Amniotic stem cell (primary cell): ENCODE results near the gene PLCB1.
A peak's percentile ranks its signal among the peaks of the same experiment; 100 is the strongest.

Experiments
- DNase-seq: peaks from one replicate; lab custom pipeline; 2025; lab: John Stamatoyannopoulos, UW

PLCB1 gene

GRCh38 chr20:8722277-8722928 is 590.3 kb downstream of the PLCB1 start:
- peak; percentile 25 for DNase-seq

DNA sequence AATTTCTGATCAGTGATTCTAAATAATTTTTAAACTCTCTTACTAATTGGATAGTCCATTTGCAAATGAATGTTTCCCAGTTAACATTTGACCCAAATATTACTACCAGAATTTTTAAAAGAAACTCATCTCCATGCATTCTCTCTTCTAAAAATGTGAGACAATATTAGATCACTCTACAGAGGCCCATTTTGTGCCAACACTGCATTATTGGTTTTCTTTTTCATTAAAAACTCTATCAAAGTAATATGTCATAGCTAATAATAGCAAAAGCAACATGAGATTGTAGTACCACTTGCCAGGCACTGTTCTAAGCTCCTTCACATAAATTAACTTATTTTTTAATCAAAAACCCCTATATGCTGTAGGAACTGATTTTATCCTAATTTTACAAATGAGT is 591.2 kb downstream of the PLCB1 start:
- DNase-seq = no peak

- DNase-seq = no peak
Observed at GRCh38 chr20:8724884-8725283, 592.8 kb downstream of the PLCB1 start.

- no peak for DNase-seq
Observed at GRCh38 chr20:8726460-8726859, 594.4 kb downstream of the PLCB1 start.

GRCh38 chr20:8735014-8735413 is 602.9 kb downstream of the PLCB1 start:
- no peak for DNase-seq

DNA sequence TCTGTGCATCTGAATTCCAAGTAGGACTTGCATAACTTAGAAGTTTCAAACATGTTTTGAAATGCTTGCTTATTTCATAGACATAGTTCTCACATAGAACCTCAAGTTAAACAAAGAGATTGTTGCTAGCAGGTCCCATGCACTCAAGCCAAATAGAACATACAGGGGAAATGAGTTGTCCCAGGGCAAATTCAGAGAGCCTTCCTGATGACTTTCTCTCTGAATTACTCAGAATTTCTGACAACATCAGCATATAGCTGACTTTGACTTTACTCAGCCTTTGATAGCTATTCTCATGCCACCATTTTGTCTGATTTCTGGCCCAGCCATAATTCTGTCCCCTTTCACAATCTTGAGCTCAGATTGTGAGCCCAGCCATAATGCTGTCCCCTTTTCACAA is 603.6 kb downstream of the PLCB1 start:
- no peak for DNase-seq

- DNase-seq = no peak
Observed at GRCh38 chr20:8740265-8740664, 608.2 kb downstream of the PLCB1 start.

DNA sequence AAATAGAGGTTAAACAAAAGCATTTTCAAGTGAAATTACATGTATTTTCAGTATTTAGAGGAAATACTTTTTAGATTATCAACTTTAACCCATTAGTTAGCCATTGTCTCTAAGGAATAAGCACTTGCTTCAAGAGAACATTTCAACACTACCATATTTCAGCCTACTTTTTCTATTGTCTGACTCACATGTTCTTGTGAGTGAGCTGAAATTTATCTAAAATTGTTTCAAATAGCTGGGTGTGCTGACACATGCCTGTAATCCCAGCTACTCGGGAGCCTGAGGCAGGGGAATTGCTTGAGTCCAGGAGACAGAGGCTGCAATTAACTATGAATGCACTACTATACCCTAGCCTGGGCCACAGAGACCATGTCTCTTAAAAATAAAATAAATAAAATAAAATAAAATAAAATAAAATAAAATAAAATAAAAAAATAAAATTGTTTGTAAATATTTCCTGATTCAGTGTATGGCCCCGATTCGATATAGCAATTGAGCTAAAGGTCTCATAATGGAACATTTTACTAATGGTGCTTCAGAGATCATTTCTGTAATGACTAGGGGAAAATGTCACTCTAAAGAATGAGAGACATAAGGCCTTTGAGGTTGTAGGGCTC is 612.3 kb downstream of the PLCB1 start:
- no peak for DNase-seq

DNA sequence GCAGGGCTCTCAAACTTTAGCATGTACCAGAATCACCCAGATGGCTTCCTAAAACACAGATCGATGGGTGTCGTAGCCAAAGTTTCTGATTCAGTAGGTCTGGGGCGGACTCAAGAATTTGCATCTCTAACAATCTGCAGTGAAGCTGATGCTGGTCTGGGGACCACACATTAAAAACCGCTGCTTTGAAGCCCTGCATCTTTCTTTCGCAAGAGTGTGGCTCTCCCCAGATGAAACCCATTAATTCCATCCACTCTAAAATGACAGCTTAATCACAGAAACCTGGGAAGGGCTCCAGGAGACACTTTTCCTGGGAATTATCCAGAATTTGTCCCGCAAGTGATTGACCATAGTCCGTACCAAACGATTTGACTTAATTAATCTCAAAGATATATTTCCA is 617.0 kb downstream of the PLCB1 start:
- DNase-seq = no peak

- DNase-seq = no peak
Observed at GRCh38 chr20:8749986-8750385, 617.9 kb downstream of the PLCB1 start.

- no peak for DNase-seq
Observed at GRCh38 chr20:8755340-8756118, 623.5 kb downstream of the PLCB1 start.

GRCh38 chr20:8756410-8756809 is 624.3 kb downstream of the PLCB1 start:
- peak; percentile 52 for DNase-seq

DNA sequence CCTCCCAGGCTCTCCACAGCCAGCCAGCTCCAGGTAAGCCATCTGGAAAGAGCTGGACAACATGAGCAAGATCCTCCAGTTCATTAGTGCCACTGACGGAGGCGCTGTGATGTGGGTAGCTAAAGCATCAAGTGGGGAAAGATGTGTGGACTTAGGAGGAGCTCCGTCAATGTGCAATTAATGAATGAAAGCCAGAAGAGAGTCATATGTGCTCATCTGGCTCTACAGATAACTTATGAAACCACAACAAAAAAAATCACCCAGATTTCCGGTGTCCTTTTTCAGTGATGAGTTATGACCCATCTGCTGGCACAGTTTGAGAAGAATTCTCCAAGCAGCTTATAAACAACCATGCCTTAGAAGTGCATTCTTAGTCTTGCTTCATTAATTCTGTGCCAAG is 625.1 kb downstream of the PLCB1 start:
- DNase-seq = no peak

- no peak for DNase-seq
Observed at GRCh38 chr20:8764344-8764962, 632.4 kb downstream of the PLCB1 start.

- no peak for DNase-seq
Observed at GRCh38 chr20:8766868-8767390, 634.9 kb downstream of the PLCB1 start.

DNA sequence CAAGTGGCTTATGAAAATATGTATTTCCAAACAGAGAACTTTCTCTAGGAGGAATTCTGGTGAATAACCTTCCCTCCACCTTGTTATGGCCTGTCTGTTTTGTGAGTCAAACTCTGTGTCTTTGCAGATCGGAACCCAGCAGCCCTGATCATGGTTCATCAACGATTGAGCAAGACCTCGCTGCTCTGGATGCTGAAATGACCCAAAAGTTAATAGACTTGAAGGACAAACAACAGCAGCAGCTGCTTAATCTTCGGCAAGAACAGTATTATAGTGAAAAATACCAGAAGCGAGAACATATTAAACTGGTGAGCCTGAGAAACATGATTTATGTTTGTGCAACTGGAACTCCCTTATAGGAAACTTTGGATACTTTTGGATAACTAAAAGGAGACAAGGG is 642.3 kb downstream of the PLCB1 start:
- no peak for DNase-seq

- no peak for DNase-seq
Observed at GRCh38 chr20:8777911-8778310, 645.8 kb downstream of the PLCB1 start.

DNA sequence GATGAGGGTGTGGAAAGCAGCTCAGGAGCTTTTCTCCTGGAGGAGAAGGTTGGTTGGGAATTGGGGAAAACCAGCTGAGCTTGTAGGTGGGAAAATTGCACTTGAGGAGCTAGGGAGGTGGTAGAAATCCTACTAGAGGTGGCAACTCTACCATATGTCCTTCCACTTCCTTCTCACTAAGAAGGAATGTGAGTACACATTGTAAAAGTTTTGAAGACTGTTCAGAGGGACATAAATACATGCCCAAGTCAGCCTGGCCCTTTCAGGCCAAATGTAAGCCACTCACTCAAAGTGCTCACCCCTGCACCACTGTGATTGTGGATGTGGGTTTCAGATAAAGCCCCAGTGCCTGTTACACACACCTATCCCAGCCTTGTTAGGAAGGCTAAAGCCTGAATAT is 646.3 kb downstream of the PLCB1 start:
- no peak for DNase-seq

DNA sequence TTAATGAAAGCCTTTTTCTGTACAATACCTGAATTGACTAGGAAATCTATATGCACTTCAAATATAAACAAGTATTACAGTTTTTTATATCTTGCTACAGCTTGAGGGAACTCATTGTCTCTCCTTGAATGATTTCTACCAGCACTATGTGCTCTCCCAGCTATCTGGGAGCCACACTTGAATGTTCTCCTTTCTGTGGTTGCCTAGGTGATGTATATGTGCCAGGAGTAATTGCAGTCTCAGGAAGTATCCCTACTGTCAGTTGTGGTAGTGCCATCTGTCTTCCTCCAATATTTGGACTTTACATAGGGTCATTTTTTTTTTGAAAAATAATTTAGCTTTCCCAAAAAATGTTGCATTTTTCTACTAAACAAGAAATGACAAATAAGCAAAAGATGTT is 648.8 kb downstream of the PLCB1 start:
- no peak for DNase-seq

DNA sequence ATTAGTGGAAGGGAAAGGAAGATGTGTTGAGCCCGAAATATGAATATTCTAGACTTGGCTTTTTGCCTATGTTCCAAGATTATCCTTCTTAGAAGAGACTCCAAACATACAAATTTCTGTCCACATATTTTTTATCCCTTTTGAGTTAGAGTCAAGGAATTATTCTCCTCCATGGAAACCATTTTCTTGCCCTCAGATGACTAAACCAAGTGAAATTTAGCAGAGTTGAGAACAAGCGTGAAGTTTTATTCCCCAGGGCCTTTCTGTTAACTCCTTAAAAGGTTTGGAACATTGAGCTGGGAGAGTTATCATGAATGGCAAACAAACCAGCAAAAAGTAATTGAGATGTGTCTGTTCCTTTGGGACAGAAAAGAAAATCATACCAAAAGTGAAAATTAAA is 650.7 kb downstream of the PLCB1 start:
- peak; percentile 52 for DNase-seq

GRCh38 chr20:8783734-8784133 is 651.7 kb downstream of the PLCB1 start:
- no peak for DNase-seq

GRCh38 chr20:8786383-8786782 is 654.3 kb downstream of the PLCB1 start:
- DNase-seq = no peak

- DNase-seq = no peak
Observed at GRCh38 chr20:8787090-8787489, 655.0 kb downstream of the PLCB1 start.
